ENCODE results near the gene ECT2L. TPM values are rescaled to one million over a fixed set of nuclear protein-coding genes. Genes with fewer than 3 reads are reported as not detected.

ECT2L gene
- total RNA-seq, 1 experiment from 2014 or later: not detected

GRCh38 chr6:138785980-138786379, 9.9 kb upstream of the ECT2L start:
- no peak for ATAC-seq
- no peaks in the 10 kb centered on the region for H3K27me3 ChIP-seq (ENCODE audit: insufficient read depth, low read length)

GRCh38 chr6:138787138-138787537, 8.7 kb upstream of the ECT2L start:
- BruUV-seq (replicated peaks): no TSS peak
- H3K79me2 ChIP-seq (ENCODE audit: insufficient read depth, low read length): no peaks in the 10 kb centered on the region
- H3K36me3 ChIP-seq (ENCODE audit: control insufficient read depth in 1 of 2, insufficient read depth in 2 of 2, low read length in 2 of 2): no peaks in the 10 kb centered on the region
- H3K9me3 ChIP-seq (ENCODE audit: control insufficient read depth in 1 of 2, insufficient read depth in 1 of 2, low read depth in 1 of 2, low read length in 2 of 2): no peaks in the 10 kb centered on the region
- ATAC-seq (no peak), DNase-seq (ENCODE audit: low read depth, low spot score) (no peak)
- ChIA-PET CTCF (no interaction called here), RAD21 (ENCODE audit: low non-redundant PET in 1 of 2, low total read pairs in 2 of 2, uncharacterized antibody in 2 of 2, unreplicated experiment in 2 of 2) (no interaction called here), POLR2A (no interaction called here)
- H3K27ac ChIP-seq (ENCODE audit: low read depth, low read length): no peak overlapping the region
- H3K4me1 ChIP-seq (ENCODE audit: control insufficient read depth in 1 of 2, insufficient read depth in 2 of 2, low read length in 2 of 2): no peaks in the 10 kb centered on the region
- no peak overlapping the region for H3K4me3 ChIP-seq (replicated peaks in 1 of 2; ENCODE audit: low read depth in 1 of 2, low read length in 2 of 2)
- H3K9me2 ChIP-seq (ENCODE audit: insufficient read depth): no peaks in the 10 kb centered on the region
- H2AFZ ChIP-seq (ENCODE audit: low read depth, low read length, poor library complexity, severe bottlenecking): no peak overlapping the region
- no peaks in the 10 kb centered on the region for H3K27me3 ChIP-seq (ENCODE audit: insufficient read depth, low read length)
- H4K20me1 ChIP-seq (ENCODE audit: insufficient read depth): no peaks in the 10 kb centered on the region
- no peak overlapping the region for H3K9ac ChIP-seq (ENCODE audit: low read length)
- intact Hi-C loops (cut with micrococcal nuclease): no loop called here
- H3K4me2 ChIP-seq (ENCODE audit: low read length): no peak overlapping the region
- TF ChIP-seq SP1 (IDR thresholded peaks at IDR 0.05; ENCODE audit: low read depth) (no peak), FOSL1 (IDR thresholded peaks at IDR 0.05; ENCODE audit: low read depth) (no peak), CBX3 (IDR thresholded peaks at IDR 0.05; ENCODE audit: low read depth) (no peak), MAX (IDR thresholded peaks at IDR 0.05) (no peak), CTCF (IDR thresholded peaks at IDR 0.05 in 2 of 3, conservative IDR thresholded peaks at IDR 0.05 in 1 of 3; ENCODE audit: borderline replicate concordance in 1 of 3, insufficient read depth in 1 of 3, low read depth in 2 of 3, low read length in 2 of 3) (no peak), ELF1 (IDR thresholded peaks at IDR 0.05; ENCODE audit: borderline replicate concordance, low read depth) (no peak), ZFX (IDR thresholded peaks at IDR 0.05) (no peak), EGR1 (IDR thresholded peaks at IDR 0.05; ENCODE audit: low read depth) (no peak), POLR2A (IDR thresholded peaks at IDR 0.05; ENCODE audit: borderline replicate concordance, extremely low read depth, insufficient read depth, insufficient read length) (no peak), ZNF274 (IDR thresholded peaks at IDR 0.05; ENCODE audit: low read depth, low read length) (no peak), POLR2AphosphoS5 (IDR thresholded peaks at IDR 0.05; ENCODE audit: low read depth, low read length) (no peak), SIN3A (IDR thresholded peaks at IDR 0.05; ENCODE audit: low read depth) (no peak)
- TF ChIP-seq, protein P1, sequence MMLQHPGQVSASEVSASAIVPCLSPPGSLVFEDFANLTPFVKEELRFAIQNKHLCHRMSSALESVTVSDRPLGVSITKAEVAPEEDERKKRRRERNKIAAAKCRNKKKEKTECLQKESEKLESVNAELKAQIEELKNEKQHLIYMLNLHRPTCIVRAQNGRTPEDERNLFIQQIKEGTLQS (IDR thresholded peaks at IDR 0.05): no peak

More at GRCh38 chr6:138785980-138786379, 9.9 kb upstream of the ECT2L start:
- Histone ChIP-seq H3K27ac (ENCODE audit: low read depth, low read length) (no peak overlapping the region), H3K9me2 (ENCODE audit: insufficient read depth) (no peaks in the 10 kb centered on the region), H3K36me3 (ENCODE audit: control insufficient read depth in 1 of 2, insufficient read depth in 2 of 2, low read length in 2 of 2) (no peaks in the 10 kb centered on the region), H2AFZ (ENCODE audit: low read depth, low read length, poor library complexity, severe bottlenecking) (no peak overlapping the region), H3K9me3 (ENCODE audit: control insufficient read depth in 1 of 2, insufficient read depth in 1 of 2, low read depth in 1 of 2, low read length in 2 of 2) (no peaks in the 10 kb centered on the region), H4K20me1 (ENCODE audit: insufficient read depth) (no peaks in the 10 kb centered on the region), H3K4me3 (replicated peaks in 1 of 2; ENCODE audit: low read depth in 1 of 2, low read length in 2 of 2) (no peak overlapping the region), H3K79me2 (ENCODE audit: insufficient read depth, low read length) (no peaks in the 10 kb centered on the region), H3K9ac (ENCODE audit: low read length) (no peak overlapping the region), H3K4me2 (ENCODE audit: low read length) (no peak overlapping the region), H3K4me1 (ENCODE audit: control insufficient read depth in 1 of 2, insufficient read depth in 2 of 2, low read length in 2 of 2) (no peaks in the 10 kb centered on the region)
- no peak for DNase-seq (ENCODE audit: low read depth, low spot score)
- intact Hi-C loops (cut with micrococcal nuclease): no loop called here
- POLR2A ChIA-PET: no interaction called here
- RAD21 ChIA-PET (ENCODE audit: low non-redundant PET in 1 of 2, low total read pairs in 2 of 2, uncharacterized antibody in 2 of 2, unreplicated experiment in 2 of 2): no interaction called here
- TF ChIP-seq ZFX (IDR thresholded peaks at IDR 0.05) (no peak), SIN3A (IDR thresholded peaks at IDR 0.05; ENCODE audit: low read depth) (no peak), ELF1 (IDR thresholded peaks at IDR 0.05; ENCODE audit: borderline replicate concordance, low read depth) (no peak), ZNF274 (IDR thresholded peaks at IDR 0.05; ENCODE audit: low read depth, low read length) (no peak)
- TF ChIP-seq, protein P2, sequence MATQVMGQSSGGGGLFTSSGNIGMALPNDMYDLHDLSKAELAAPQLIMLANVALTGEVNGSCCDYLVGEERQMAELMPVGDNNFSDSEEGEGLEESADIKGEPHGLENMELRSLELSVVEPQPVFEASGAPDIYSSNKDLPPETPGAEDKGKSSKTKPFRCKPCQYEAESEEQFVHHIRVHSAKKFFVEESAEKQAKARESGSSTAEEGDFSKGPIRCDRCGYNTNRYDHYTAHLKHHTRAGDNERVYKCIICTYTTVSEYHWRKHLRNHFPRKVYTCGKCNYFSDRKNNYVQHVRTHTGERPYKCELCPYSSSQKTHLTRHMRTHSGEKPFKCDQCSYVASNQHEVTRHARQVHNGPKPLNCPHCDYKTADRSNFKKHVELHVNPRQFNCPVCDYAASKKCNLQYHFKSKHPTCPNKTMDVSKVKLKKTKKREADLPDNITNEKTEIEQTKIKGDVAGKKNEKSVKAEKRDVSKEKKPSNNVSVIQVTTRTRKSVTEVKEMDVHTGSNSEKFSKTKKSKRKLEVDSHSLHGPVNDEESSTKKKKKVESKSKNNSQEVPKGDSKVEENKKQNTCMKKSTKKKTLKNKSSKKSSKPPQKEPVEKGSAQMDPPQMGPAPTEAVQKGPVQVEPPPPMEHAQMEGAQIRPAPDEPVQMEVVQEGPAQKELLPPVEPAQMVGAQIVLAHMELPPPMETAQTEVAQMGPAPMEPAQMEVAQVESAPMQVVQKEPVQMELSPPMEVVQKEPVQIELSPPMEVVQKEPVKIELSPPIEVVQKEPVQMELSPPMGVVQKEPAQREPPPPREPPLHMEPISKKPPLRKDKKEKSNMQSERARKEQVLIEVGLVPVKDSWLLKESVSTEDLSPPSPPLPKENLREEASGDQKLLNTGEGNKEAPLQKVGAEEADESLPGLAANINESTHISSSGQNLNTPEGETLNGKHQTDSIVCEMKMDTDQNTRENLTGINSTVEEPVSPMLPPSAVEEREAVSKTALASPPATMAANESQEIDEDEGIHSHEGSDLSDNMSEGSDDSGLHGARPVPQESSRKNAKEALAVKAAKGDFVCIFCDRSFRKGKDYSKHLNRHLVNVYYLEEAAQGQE (IDR thresholded peaks at IDR 0.05; ENCODE audit: low read depth): no peak
- CTCF ChIA-PET: no interaction called here
- BruUV-seq (replicated peaks): no TSS peak
